Activated CD8-positive, alpha-beta memory T cell treated with anti-CD3 and anti-CD28 coated beads, Interleukin-2, amount 50 U/mL, for 24 hours (primary cell): ENCODE results near the gene PIBF1.
"Not testable (repeated sequence)": the region's sequence is repeated elsewhere in the genome, so short reads cannot be mapped to it uniquely, and the experiment has no call there.

Experiments
- DNase-seq: peaks from one replicate; pipeline ENCODE4 v3.0.0-alpha.2; 2020; ENCODE audit errors: extremely low read depth

The PIBF1 gene

GRCh38 chr13:72823081-72823480 is 41.1 kb downstream of the PIBF1 start:
- no peak for DNase-seq

- DNase-seq = no peak
These were observed 41.8 kb downstream of the PIBF1 start for GRCh38 chr13:72823724-72824123.

DNA sequence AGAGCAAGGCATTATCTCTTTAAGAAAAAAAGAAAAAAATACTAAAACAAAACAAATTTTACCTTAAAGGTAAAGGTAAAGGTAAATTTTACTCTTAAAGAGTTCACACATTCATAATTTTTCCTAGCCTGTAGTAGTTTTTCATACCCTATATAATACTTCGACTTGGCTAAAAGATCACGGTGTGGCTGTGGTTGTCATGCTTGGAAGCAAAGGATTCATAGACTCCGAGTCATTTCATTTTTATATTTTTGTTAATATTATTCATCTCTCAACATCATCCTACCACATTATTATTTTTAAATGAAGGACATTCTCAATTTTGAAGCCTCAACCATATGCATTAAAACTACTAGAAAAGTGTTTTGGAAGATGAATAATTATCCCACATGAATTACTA is 52.7 kb downstream of the PIBF1 start:
- no peak for DNase-seq

- DNase-seq = no peak
These were observed 58.0 kb downstream of the PIBF1 start for GRCh38 chr13:72839831-72840426.

DNA sequence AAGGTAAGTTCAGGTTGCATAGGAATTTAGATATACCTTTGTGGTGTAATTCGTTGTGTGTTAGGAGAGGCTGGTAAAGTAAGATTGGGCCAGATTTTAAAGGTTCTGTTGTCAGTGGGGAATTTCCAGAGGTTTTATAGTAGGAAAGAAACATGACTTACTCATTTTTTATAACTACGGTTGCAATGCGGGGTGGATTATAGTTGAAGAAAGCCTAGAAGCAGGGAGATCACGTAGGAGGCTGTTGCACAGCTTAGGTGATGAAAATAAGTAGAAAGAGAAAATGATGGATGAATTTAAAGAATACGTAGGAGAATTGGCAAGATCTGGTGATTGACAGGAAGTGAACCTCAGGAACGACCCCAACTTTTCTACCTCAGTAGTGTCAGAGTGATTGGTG is 61.1 kb downstream of the PIBF1 start:
- no peak for DNase-seq

GRCh38 chr13:72845148-72845547 is 63.2 kb downstream of the PIBF1 start:
- not testable (repeated sequence) for DNase-seq

DNA sequence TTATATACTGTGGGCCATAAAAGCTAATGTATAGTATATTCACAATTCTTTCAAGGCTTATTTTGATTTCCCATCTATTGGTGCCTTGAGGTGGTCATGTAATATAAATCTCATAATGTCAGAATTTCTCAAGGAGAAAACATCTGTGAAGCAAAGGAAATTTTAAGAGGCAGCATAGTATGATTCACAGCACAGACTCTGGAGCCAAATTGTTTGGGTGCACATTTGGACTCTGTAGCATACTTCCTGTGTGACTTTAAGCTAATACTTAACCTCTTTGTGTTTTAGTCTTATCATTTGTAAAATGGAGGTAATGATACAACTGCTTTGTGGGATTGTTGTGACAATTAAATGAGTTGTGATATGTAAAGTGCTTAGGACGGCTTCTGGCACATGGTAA is 67.6 kb downstream of the PIBF1 start:
- DNase-seq = no peak

GRCh38 chr13:72850959-72851677 is 69.2 kb downstream of the PIBF1 start:
- no peak for DNase-seq

- DNase-seq = no peak
These were observed 69.7 kb downstream of the PIBF1 start for GRCh38 chr13:72851678-72852014.

GRCh38 chr13:72852207-72852606 is 70.3 kb downstream of the PIBF1 start:
- no peak for DNase-seq

DNA sequence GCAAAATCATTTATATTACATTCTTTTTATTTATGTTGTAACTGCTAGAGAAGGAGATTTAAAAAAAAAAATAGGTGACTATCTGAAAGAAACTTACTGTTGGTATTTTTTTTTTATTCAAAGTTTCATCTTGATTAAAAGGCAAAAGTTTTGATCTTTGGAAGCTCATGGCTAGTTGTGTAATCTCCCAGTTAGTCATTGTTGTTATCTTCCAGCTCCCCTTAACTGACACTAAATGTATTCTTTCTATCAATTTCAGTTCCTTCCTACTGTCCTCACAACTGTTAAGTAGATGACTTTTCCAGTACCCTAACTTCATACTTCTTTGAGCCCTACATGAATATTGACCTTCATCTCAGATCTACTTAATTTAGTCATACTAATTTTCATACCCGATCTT is 71.1 kb downstream of the PIBF1 start:
- no peak for DNase-seq

DNA sequence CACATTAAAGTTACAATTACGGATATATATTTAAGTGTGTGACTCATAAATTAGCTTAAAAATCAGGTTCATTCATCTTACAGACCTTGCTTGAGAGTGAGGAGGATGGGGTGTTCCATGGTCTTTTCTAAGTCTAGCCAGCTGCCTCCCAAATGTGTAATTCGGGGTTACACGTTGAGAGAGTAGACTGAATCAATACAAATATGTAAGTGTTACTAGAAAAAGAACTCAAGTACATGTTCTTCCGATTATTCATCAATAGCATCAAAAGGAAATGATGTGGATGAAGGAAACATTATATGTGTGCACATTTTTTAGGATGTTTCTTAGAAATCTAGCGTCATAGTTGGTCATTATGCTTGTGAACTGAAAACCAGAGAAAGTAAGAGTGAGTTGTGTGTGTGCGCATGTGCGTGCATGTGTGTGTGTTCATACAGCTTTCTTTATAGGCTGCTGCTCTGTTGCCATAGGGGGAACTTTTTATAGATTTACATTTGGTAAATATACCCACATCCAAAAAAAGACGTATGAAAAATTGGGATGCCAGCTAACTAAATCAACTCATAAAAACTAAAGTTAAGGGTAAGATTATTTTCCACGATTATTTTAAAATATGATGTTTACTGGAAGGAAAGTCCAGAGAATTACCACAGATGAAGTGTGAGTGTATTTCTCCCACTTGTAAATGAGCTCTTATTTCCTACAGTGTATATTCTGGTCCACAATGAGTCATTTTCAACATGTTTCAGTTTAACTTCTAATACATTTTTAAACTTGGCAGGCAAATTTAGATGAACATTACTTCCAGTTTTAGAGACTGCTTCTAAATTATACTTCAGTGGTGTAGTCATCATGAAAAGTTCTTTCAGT is 82.4 kb downstream of the PIBF1 start:
- DNase-seq = no peak

- no peak for DNase-seq
These were observed 86.3 kb downstream of the PIBF1 start for GRCh38 chr13:72868229-72868628.

GRCh38 chr13:72875233-72875632 is 93.3 kb downstream of the PIBF1 start:
- no peak for DNase-seq

DNA sequence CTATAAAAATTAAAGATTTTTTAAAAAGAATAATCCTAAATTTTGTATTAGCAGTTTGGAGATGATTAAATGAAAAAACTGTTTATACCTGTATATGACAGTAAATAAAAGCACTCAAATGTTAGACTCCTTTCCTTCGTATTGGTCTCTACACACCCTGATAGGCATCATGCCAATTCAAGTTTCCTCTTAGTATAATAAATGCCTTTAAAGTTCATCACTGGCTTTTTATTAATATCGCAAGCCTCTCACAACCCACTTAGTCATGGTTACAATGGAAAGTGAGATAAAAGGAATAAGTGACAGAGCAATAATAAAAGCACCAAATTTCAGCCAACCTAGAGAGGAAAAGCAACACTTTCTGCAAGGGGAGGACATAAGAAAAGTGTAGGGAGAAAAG is 102.2 kb downstream of the PIBF1 start:
- DNase-seq = no peak

DNA sequence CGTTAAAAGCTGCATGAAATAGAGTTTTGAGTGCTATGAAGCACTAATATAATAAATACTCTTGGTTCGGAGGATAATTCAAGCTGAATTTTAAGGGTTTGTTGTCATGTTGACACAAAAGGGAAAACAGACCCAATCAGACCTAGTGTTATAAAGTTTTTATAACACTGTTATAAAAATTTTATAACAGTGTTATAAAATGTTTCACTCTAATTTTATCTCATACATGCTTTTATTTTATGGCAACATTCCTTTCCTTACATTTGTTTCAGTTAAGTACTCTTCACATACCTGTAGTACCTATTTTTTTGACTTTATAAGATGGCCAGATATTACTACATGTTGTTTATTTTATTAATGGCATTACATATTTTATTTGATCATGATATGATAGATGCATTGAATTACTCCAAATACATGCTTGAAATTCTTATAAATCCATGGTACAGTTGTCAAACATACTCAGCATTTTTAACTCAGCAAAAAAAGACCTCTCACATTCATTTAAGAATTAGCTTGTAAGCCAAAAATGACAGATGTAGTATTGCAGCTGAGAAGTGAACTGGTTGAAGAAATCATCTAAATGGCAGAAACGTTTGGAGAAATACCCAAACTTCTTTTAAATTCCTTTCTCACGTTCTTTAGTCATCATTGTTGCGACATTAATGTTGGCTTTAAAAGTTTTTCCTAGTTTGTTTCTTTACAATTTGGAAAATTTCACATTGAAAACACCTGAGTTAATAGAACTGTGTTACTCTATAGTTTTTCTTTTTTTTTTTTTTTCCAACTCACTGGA is 104.5 kb downstream of the PIBF1 start:
- DNase-seq = no peak

- no peak for DNase-seq
These were observed 107.6 kb downstream of the PIBF1 start for GRCh38 chr13:72889495-72889894.

GRCh38 chr13:72890546-72890945 is 108.6 kb downstream of the PIBF1 start:
- no peak for DNase-seq

DNA sequence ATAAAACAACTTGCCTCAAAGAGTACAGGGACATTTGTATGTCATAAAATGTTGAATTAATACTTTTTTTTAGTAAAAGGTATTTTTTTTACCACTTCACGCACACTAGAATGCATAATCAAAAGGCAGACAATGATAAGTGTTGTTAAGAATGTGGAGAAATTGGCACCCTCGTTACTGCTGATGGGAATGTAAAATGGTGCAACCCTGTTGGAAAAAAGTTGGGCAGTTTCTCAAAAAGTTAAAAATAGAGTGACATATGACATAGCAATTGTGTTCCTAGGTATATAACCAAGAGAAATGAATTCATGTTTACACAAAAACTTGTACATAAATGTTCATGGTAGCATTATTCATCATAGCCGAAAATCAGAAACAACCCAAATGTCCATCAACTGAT is 109.5 kb downstream of the PIBF1 start:
- no peak for DNase-seq

GRCh38 chr13:72896869-72897268 is 114.9 kb downstream of the PIBF1 start:
- no peak for DNase-seq

DNA sequence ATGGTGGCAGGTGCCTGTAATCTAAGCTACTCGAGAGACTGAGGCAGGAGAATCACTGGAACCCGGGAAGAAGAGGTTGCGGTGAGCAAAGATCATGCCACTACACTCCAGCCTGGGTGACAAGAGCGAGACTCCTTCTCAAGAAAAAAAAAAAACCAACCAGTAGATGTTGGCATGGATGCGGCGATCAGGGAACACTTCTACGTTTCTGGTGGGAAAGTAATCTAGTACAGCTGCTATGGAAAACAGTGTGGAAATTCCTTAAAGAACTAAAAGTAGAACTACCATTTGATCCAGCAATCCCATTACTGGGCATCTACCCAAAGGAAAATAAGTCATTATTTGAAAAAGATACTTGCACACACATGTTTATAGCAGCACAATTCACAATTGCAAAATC is 119.6 kb downstream of the PIBF1 start:
- DNase-seq = not testable (repeated sequence)

DNA sequence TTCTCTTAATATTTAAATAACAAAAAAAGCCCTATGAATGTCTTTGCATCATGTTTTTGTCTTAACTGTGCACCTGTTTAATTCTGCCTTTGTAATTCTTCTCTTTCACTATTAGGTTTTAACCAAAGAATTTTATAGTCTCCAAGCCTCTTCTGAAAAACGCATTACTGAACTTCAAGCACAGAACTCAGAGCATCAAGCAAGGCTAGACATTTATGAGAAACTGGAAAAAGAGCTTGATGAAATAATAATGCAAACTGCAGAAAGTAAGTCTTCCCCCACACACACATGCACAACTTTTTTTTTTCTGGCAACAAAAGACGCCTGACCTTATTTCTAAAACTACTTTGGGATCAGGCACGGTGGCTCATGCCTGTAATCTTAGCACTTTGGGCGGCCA is 126.5 kb downstream of the PIBF1 start:
- no peak for DNase-seq
